Mesendoderm (in vitro differentiated cells): Measurements from ENCODE around the gene CCDC117. TPM values are rescaled to one million over a fixed set of nuclear protein-coding genes. Genes with fewer than 3 reads are reported as not detected.

Experiments used
- DNase-seq: peaks from one replicate; pipeline ENCODE4 v3.0.0; 2013
- H2AK5ac ChIP-seq: 2 replicates; pipeline ENCODE4 v1.6.1; 2013; ENCODE audit warnings: low read length, inconsistent platforms
- H2BK120ac ChIP-seq: 2 replicates; pipeline ENCODE4 v1.6.1; 2013; ENCODE audit warnings: low read depth, mild to moderate bottlenecking, low read length, moderate library complexity, mixed read lengths
- H2BK15ac ChIP-seq: replicated peaks from 2 replicates; pipeline ENCODE4 v1.6.1; 2013; ENCODE audit warnings: low read depth, mild to moderate bottlenecking, moderate library complexity
- H2BK5ac ChIP-seq: 2 replicates; pipeline ENCODE4 v1.6.1; 2013; ENCODE audit warnings: low read length, inconsistent platforms
- H3K18ac ChIP-seq: 2 replicates; pipeline ENCODE4 v1.6.1; 2013; ENCODE audit warnings: mild to moderate bottlenecking, low read length, mixed read lengths
- H3K23ac ChIP-seq: one replicate; pipeline ENCODE4 v1.6.1; 2013; ENCODE audit warnings: low read length
- H3K27ac ChIP-seq: 2 replicates; pipeline ENCODE4 v1.5.1; 2013; ENCODE audit warnings: low read depth, mild to moderate bottlenecking, inconsistent platforms, low read length, moderate library complexity
- H3K27me3 ChIP-seq: 2 replicates; pipeline ENCODE4 v1.6.1; 2013; ENCODE audit warnings: low read length, control low read depth, mild to moderate bottlenecking, inconsistent platforms; ENCODE audit not compliant: insufficient read depth, poor library complexity
- H3K36me3 ChIP-seq: 2 replicates; pipeline ENCODE4 v1.6.1; 2013; ENCODE audit warnings: low read length, inconsistent platforms; ENCODE audit not compliant: control insufficient read depth, insufficient read depth
- H3K4ac ChIP-seq: one replicate; pipeline ENCODE4 v1.6.1; 2013; ENCODE audit warnings: low read depth, mild to moderate bottlenecking, low read length, moderate library complexity
- H3K4me1 ChIP-seq: 2 replicates; pipeline ENCODE4 v1.6.1; 2013; ENCODE audit warnings: low read depth, low read length, inconsistent platforms; ENCODE audit not compliant: control insufficient read depth
- H3K4me2 ChIP-seq: 2 replicates; pipeline ENCODE4 v1.6.1; 2013; ENCODE audit warnings: low read length
- H3K4me3 ChIP-seq: 2 replicates; pipeline ENCODE4 v1.5.1; 2013; ENCODE audit warnings: mild to moderate bottlenecking, low read length
- H3K56ac ChIP-seq: one replicate; pipeline ENCODE4 v1.6.1; 2013; ENCODE audit warnings: low read length
- H3K79me1 ChIP-seq: 2 replicates; pipeline ENCODE4 v1.6.1; 2013; ENCODE audit warnings: low read length, inconsistent platforms
- H3K79me2 ChIP-seq: 2 replicates; pipeline ENCODE4 v1.6.1; 2013; ENCODE audit warnings: mild to moderate bottlenecking, low read length; ENCODE audit not compliant: control insufficient read depth, insufficient read depth
- H3K9ac ChIP-seq: 2 replicates; pipeline ENCODE4 v1.6.1; 2013; ENCODE audit warnings: low read length, inconsistent platforms
- H4K5ac ChIP-seq: one replicate; pipeline ENCODE4 v1.6.1; 2013; ENCODE audit warnings: low read length
- H4K8ac ChIP-seq: one replicate; pipeline ENCODE4 v1.6.1; 2013; ENCODE audit warnings: low read depth, mild to moderate bottlenecking, control low read depth, low read length, moderate library complexity
- WGBS: extraction: QIAGEN DNeasy Blood & Tissue Kit; methylation state at CpG from one replicate; pipeline ENCODE4 v1.1.7; 2013; ENCODE audit warnings: low lambda C conversion rate, missing lambda C conversion rate; ENCODE audit not compliant: insufficient coverage; ENCODE audit errors: extremely low coverage; 5-methylcytosine and 5-hydroxymethylcytosine counted together
- polyA plus RNA-seq, 2 experiments: library from polyadenylated mRNA; stranded (reverse); fragments of 200-250 nt; gene quantifications; one replicate each; pipeline ENCODE4 v1.2.3, GENCODE V29; 2013

Gene CCDC117, protein sequence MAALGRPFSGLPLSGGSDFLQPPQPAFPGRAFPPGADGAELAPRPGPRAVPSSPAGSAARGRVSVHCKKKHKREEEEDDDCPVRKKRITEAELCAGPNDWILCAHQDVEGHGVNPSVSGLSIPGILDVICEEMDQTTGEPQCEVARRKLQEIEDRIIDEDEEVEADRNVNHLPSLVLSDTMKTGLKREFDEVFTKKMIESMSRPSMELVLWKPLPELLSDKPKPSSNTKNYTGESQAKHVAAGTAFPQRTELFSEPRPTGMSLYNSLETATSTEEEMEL
- polyA plus RNA-seq (2013, experiment 1 of 2) = 26.3 TPM
- 25.9 TPM for polyA plus RNA-seq (2013, experiment 2 of 2)

DNA sequence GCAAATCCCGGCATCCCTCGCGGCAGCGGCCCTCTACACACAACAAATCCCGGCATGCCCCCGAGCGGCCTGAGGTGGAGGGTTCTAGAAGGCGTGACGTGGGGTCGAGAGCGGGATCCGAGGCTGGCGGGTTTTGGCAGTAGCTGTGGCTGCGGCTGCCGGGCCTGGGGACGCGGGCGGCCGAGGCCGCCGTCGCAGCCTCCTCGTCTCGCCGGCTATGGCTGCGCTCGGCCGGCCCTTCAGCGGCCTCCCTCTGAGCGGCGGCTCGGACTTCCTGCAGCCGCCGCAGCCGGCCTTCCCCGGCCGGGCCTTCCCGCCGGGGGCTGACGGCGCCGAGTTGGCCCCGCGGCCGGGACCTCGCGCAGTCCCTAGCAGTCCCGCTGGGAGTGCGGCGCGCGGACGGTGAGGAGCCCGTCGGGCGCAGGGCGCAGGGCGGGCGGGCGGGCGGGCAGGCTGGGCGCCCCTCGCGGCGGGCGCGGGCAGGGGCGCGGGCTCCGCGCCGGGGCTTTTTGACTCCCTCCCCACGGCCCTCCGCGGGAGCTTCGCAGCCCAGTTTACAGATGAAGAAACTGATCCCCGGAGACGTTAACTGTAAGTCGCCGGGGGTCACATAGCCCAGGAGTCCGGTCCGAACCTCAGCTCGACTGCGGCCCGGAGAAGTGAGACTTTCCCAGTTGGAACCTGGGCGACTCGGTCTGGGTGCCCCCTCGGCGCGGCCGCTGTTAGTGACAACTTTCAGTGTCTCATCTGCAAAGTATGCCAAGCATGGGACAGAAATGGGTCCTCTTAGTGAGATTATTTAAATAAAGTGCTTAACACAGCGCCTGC is at the start of gene CCDC117:
Gene CCDC117 (plus strand): TSS at position 63 of the 828 bp plus-strand sequence. CDS start 155 bp downstream, at position 218.
- Histone ChIP-seq H3K36me3 (no peaks in the 10 kb centered on the region), H3K27me3 (no peaks in the 10 kb centered on the region), H2BK120ac (peak within 1 kb of the TSS; percentile 33), H4K5ac (no peak within 1 kb of the TSS), H3K27ac (peak within 1 kb of the TSS; percentile 94), H3K79me1 (peaks cover 2% of the 10 kb centered on the region), H3K79me2 (peaks cover 9% of the 10 kb centered on the region), H3K18ac (peak within 1 kb of the TSS; percentile 97), H3K23ac (no peak within 1 kb of the TSS), H3K4ac (peak within 1 kb of the TSS; percentile 97), H4K8ac (peak within 1 kb of the TSS; percentile 60), H3K4me2 (peak within 1 kb of the TSS; percentile 91), H2AK5ac (no peak within 1 kb of the TSS), H2BK5ac (no peak within 1 kb of the TSS), H3K9ac (peak within 1 kb of the TSS; percentile 89), H3K4me1 (peaks cover 3% of the 10 kb centered on the region), H3K56ac (peak within 1 kb of the TSS; percentile 83), H2BK15ac (no peak within 1 kb of the TSS), H3K4me3 (peak within 1 kb of the TSS; percentile 85)
- DNase-seq = peak; percentile 99
- WGBS = no CpG with 5 or more reads among the region's 92 CpGs

DNA sequence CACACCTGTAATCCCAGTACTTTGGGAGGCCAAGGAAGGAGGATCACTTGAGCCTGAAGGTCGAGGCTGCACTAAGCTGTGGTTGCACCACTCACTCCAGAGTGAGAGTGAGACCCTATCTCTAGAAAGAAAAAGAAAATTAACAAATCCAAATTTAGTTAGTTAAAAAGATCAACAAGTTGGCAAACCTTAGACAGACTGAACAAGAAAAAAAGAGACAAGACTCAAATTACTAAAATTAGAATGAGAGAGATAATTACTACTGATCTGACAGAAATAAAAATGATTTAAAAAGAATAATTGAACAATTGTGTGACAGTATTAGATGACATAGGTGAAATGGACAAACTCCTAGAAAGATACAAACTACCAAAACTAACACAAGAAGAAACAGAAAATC is 44.5 kb upstream of the CCDC117 start:
- Histone ChIP-seq H3K36me3 (no peaks in the 10 kb centered on the region), H3K4me2 (no peak overlapping the region), H4K8ac (no peak overlapping the region)

DNA sequence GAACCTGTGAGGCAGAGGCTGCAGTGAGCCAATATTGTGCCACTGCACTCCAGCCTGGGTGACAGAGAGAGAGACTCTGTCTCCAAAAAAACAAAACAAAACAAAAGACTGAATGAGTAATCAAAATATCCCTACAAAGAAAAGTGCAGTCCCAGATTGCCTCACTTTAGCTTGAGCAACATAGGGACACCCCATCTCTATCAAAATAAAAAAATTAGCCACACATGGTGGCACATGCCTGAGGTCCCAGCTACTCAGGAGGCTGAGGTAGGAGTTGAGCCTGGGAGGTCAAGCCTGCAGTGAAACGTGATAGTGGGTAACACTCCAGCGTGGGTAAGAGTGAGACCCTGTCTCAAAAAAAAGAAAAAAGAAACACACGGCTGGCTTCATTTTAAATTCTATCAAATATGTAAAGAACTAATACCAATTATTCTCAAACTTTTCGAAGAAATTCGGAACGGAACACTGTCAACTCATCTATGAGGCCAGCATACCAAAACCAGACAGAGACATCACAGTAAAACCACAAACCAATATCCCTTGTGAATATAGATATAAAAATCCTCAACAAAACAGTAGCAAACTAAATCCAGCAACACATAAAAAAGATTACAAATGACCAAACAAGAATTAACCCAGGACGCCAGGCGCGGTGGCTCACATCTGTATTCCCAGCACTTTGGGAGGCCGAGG is 43.7 kb upstream of the CCDC117 start:
- H2AK5ac ChIP-seq = no peak overlapping the region
- no peaks in the 10 kb centered on the region for H3K27me3 ChIP-seq
- no peak overlapping the region for H2BK120ac ChIP-seq
- H3K23ac ChIP-seq = no peak overlapping the region
- no peak overlapping the region for H4K8ac ChIP-seq
- no CpG with 5 or more reads among the region's 10 CpGs for WGBS
- H2BK5ac ChIP-seq = no peak overlapping the region
- H3K4me1 ChIP-seq = no peaks in the 10 kb centered on the region
- no peak overlapping the region for H2BK15ac ChIP-seq
- no peak overlapping the region for H3K56ac ChIP-seq
- no peak for DNase-seq
- H3K79me2 ChIP-seq = peaks cover 3% of the 10 kb centered on the region
- no peak overlapping the region for H3K4ac ChIP-seq
- H3K18ac ChIP-seq = no peak overlapping the region
- no peak overlapping the region for H3K27ac ChIP-seq
- H3K4me2 ChIP-seq = no peak overlapping the region
- no peak overlapping the region for H4K5ac ChIP-seq
- peaks cover 2% of the 10 kb centered on the region for H3K79me1 ChIP-seq
- no peaks in the 10 kb centered on the region for H3K36me3 ChIP-seq
- no peak overlapping the region for H3K4me3 ChIP-seq
- no peak overlapping the region for H3K9ac ChIP-seq

More for the DNA sequence above, 44.5 kb upstream of the CCDC117 start:
- no peak overlapping the region for H3K27ac ChIP-seq
- peaks cover under 1% of the 10 kb centered on the region for H3K79me2 ChIP-seq
- no peak overlapping the region for H3K23ac ChIP-seq
- no peaks in the 10 kb centered on the region for H3K27me3 ChIP-seq
- no peak overlapping the region for H3K4ac ChIP-seq
- H2BK5ac ChIP-seq = no peak overlapping the region
- no peak for DNase-seq
- H3K56ac ChIP-seq = no peak overlapping the region
- no peak overlapping the region for H3K18ac ChIP-seq
- no peak overlapping the region for H3K4me3 ChIP-seq
- peaks cover 2% of the 10 kb centered on the region for H3K79me1 ChIP-seq
- no peak overlapping the region for H3K9ac ChIP-seq
- no CpG with 5 or more reads among the region's 1 CpG for WGBS
- no peak overlapping the region for H2AK5ac ChIP-seq
- H2BK120ac ChIP-seq = no peak overlapping the region
- H3K4me1 ChIP-seq = no peaks in the 10 kb centered on the region
- no peak overlapping the region for H2BK15ac ChIP-seq
- no peak overlapping the region for H4K5ac ChIP-seq

DNA sequence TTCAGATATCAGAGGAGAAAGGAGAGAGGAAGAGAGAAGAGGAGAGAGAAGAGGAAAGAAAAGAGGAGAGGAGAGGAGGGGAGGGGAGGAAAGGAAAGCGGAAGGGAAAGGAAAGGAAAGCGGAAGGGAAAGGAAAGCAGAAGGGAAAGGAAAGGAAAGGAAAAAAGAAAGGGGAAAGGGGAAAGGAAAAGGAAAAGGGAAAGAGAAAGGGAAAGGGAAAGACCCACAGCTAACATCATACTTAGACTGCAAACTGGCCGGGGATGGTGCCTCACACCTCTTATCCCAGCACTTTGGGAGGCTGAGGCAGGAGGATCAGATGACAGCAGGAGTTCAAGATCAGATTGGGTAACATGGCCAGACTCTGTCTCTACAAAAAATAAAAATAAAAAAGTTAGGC is 42.3 kb upstream of the CCDC117 start:
- DNase-seq = no peak
- peaks cover 4% of the 10 kb centered on the region for H3K79me1 ChIP-seq
- H3K18ac ChIP-seq = no peak overlapping the region
- H3K4me2 ChIP-seq = no peak overlapping the region
- no peak overlapping the region for H2BK120ac ChIP-seq
- H3K27me3 ChIP-seq = no peaks in the 10 kb centered on the region
- H3K56ac ChIP-seq = no peak overlapping the region
- H3K79me2 ChIP-seq = peaks cover 3% of the 10 kb centered on the region
- H4K8ac ChIP-seq = no peak overlapping the region
- H3K36me3 ChIP-seq = no peaks in the 10 kb centered on the region
- H2BK15ac ChIP-seq = no peak overlapping the region
- H3K23ac ChIP-seq = no peak overlapping the region
- H2BK5ac ChIP-seq = no peak overlapping the region
- H4K5ac ChIP-seq = no peak overlapping the region
- H3K4ac ChIP-seq = no peak overlapping the region
- peaks cover 3% of the 10 kb centered on the region for H3K4me1 ChIP-seq
- H3K4me3 ChIP-seq = no peak overlapping the region
- H2AK5ac ChIP-seq = no peak overlapping the region
- no CpG with 5 or more reads among the region's 3 CpGs for WGBS
- H3K27ac ChIP-seq = no peak overlapping the region
- no peak overlapping the region for H3K9ac ChIP-seq

DNA sequence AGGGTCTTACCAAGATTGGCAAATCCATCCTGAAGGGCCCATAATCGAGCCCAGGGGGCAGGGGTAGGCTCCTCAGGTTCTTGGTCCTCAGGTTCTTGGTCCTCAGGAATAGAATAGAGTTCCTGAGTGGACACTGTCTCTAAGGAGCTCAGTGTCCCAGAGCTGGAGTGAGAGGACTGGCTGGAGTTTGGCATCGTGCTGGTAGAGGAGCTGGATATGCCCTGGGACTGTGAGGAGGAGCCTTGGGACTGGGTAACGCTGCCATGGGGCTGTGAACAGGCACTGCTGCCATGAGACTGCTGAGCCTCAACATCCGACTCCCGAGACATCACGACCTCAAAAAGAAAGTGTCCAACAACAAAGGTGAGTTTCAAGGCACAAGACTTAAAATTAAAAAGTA is 38.1 kb upstream of the CCDC117 start:
- Histone ChIP-seq H3K79me1 (peaks cover 4% of the 10 kb centered on the region), H3K36me3 (no peaks in the 10 kb centered on the region), H4K8ac (no peak overlapping the region), H3K4me1 (peaks cover 9% of the 10 kb centered on the region), H2BK120ac (no peak overlapping the region), H2BK15ac (no peak overlapping the region), H3K27me3 (no peaks in the 10 kb centered on the region), H3K18ac (no peak overlapping the region), H3K9ac (no peak overlapping the region), H3K4me2 (no peak overlapping the region), H3K4ac (peak overlapping the region; percentile 11), H3K79me2 (peaks cover 9% of the 10 kb centered on the region), H3K4me3 (no peak overlapping the region), H3K56ac (peak overlapping the region; percentile 71), H4K5ac (no peak overlapping the region), H3K23ac (no peak overlapping the region), H3K27ac (no peak overlapping the region), H2BK5ac (peak overlapping the region; percentile 29), H2AK5ac (peak overlapping the region; percentile 89)
- no CpG with 5 or more reads among the region's 6 CpGs for WGBS
- DNase-seq = no peak
